Keratinocyte (primary cell): ENCODE data around the gene FCMR. TPM values are rescaled to one million over a fixed set of nuclear protein-coding genes. Genes with fewer than 3 reads are reported as not detected.
A peak's percentile ranks its signal among the peaks of the same experiment; 100 is the strongest.

Source experiments
- DNase-seq: peaks from one replicate; pipeline ENCODE4 v3.0.0-alpha.2; 2011; ENCODE audit warnings: low read depth, missing footprints, low spot score
- FAIRE-seq: peaks from 2 replicates; lab custom pipeline; 2011; peaks lifted over from hg19 to GRCh38; lab: Jason Lieb, UNC
- H2AFZ ChIP-seq: 2 replicates; pipeline ENCODE4 v1.6.0; 2012; ENCODE audit warnings: low read length, control low read depth, inconsistent platforms; ENCODE audit not compliant: control insufficient read depth
- H3K27ac ChIP-seq: 2 replicates; pipeline ENCODE4 v1.5.1; 2011; ENCODE audit warnings: low read length; ENCODE audit not compliant: control insufficient read depth, insufficient read depth
- H3K27me3 ChIP-seq: 3 replicates; pipeline ENCODE4 v1.6.0; 2011; ENCODE audit warnings: low read length; ENCODE audit not compliant: control insufficient read depth, insufficient read depth; ENCODE audit errors: extremely low read depth
- H3K36me3 ChIP-seq, 2 experiments: 2 replicates in 1 of 2; 3 replicates in 1 of 2; pipeline ENCODE4 v1.5.1; 2011; ENCODE audit warnings: low read length in 2 of 2, mild to moderate bottlenecking in 1 of 2; ENCODE audit not compliant: control insufficient read depth in 2 of 2, insufficient read depth in 2 of 2; ENCODE audit errors: extremely low read depth in 1 of 2
- H3K4me1 ChIP-seq: 3 replicates; pipeline ENCODE4 v1.5.1; 2011; ENCODE audit warnings: low read length; ENCODE audit not compliant: control insufficient read depth, insufficient read depth; ENCODE audit errors: extremely low read depth
- H3K4me2 ChIP-seq: 3 replicates; pipeline ENCODE4 v1.6.0; 2011; ENCODE audit warnings: low read depth, low read length; ENCODE audit not compliant: control insufficient read depth, insufficient read depth; ENCODE audit errors: extremely low read depth
- H3K4me3 ChIP-seq, 3 experiments: fragments of 200-600 bp in 1 of 3; sonication (generic) in 1 of 3; 2 replicates in 2 of 3; 3 replicates in 1 of 3; pipeline ENCODE4 v1.5.1; 2011 to 2016; ENCODE audit warnings: low read length in 3 of 3, mild to moderate bottlenecking in 3 of 3, control low read depth in 2 of 3, inconsistent platforms in 1 of 3, low read depth in 1 of 3, mixed read lengths in 1 of 3, mixed run types in 1 of 3, moderate library complexity in 1 of 3; ENCODE audit not compliant: control insufficient read depth in 2 of 3, insufficient read depth in 2 of 3; ENCODE audit errors: extremely low read depth in 1 of 3
- H3K79me2 ChIP-seq: 2 replicates; pipeline ENCODE4 v1.6.0; 2012; ENCODE audit warnings: low read length; ENCODE audit not compliant: control insufficient read depth, insufficient read depth
- H3K9ac ChIP-seq: 3 replicates; pipeline ENCODE4 v1.6.0; 2011; ENCODE audit warnings: low read length; ENCODE audit not compliant: control insufficient read depth, insufficient read depth; ENCODE audit errors: extremely low read depth
- H3K9me1 ChIP-seq: 3 replicates; pipeline ENCODE4 v1.6.0; 2011; ENCODE audit warnings: low read length; ENCODE audit not compliant: control insufficient read depth, insufficient read depth; ENCODE audit errors: extremely low read depth
- H3K9me3 ChIP-seq: 2 replicates; pipeline ENCODE4 v1.5.1; 2012; ENCODE audit warnings: low read depth, low read length; ENCODE audit not compliant: control insufficient read depth
- H4K20me1 ChIP-seq: 3 replicates; pipeline ENCODE4 v1.6.0; 2011; ENCODE audit warnings: low read length; ENCODE audit not compliant: control insufficient read depth, insufficient read depth; ENCODE audit errors: extremely low read depth
- CTCF ChIP-seq, 3 experiments: IDR thresholded peaks in 1 of 3; conservative IDR thresholded peaks in 1 of 3; optimal IDR thresholded peaks in 1 of 3; 2 replicates in 2 of 3; 3 replicates in 1 of 3; pipeline versions ENCODE3 to v1.5.1; 2011; ENCODE audit warnings: low read length in 3 of 3, mild to moderate bottlenecking in 3 of 3, moderate library complexity in 2 of 3, control low read depth in 1 of 3, inconsistent platforms in 1 of 3; ENCODE audit not compliant: insufficient read depth in 2 of 3; ENCODE audit errors: extremely low read depth in 1 of 3
- EZH2 ChIP-seq: IDR thresholded peaks from one replicate; pipeline ENCODE4 v1.6.1; 2012; ENCODE audit warnings: inconsistent platforms, mild to moderate bottlenecking, low read length, moderate library complexity
- dilution Hi-C: fragments of 300-500 bp; cut with MboI; formaldehyde crosslinking; loops from one replicate; pipeline ENCODE4 v1.7.0; 2020; ENCODE audit warnings: low sequenced_read_pairs; ENCODE audit not compliant: extremely low pct_ligation_motif_present
- polyA plus RNA-seq, 5 experiments: library from polyadenylated mRNA; depleted of rRNA in 3 of 5; stranded (reverse) in 3 of 5; stranded (forward) in 1 of 5; unstranded in 1 of 5; fragments of >200 nt; gene quantifications; 1 replicate in 1 of 5; 2 replicates in 3 of 5; 3 replicates in 1 of 5; pipeline versions ENCODE4 v1.2.1 to v1.2.3, GENCODE V29; 2011 to 2012; ENCODE audit warnings: missing spikeins in 2 of 5, low read depth in 1 of 5, low replicate concordance in 1 of 5

The FCMR gene
- polyA plus RNA-seq, 1 donor (not counting 4 experiments of a cell fraction or from before 2014, with no cell fraction given) = 1.8 TPM

GRCh38 chr1:206880314-206880713 lies 41.4 kb downstream of the FCMR start:
- Histone ChIP-seq H3K36me3 (no peaks in the 10 kb centered on the region), H3K27me3 (no peaks in the 10 kb centered on the region), H3K79me2 (no peaks in the 10 kb centered on the region), H3K9ac (no peak overlapping the region), H3K4me2 (no peak overlapping the region), H2AFZ (no peak overlapping the region), H4K20me1 (no peaks in the 10 kb centered on the region), H3K4me1 (peaks cover 8% of the 10 kb centered on the region), H3K9me1 (no peaks in the 10 kb centered on the region), H3K27ac (no peak overlapping the region), H3K4me3 (no peak overlapping the region), H3K9me3 (peaks cover 4% of the 10 kb centered on the region)
- FAIRE-seq = no peak
- dilution Hi-C loops = no loop called here
- DNase-seq = no peak
- no peak for TF ChIP-seq EZH2
- TF ChIP-seq CTCF (optimal IDR thresholded peaks at IDR 0.05 in 1 of 3, IDR thresholded peaks at IDR 0.05 in 1 of 3, conservative IDR thresholded peaks at IDR 0.05 in 1 of 3; ENCODE audit: extremely low read depth in 1 of 3, insufficient read depth in 2 of 3, low read length in 3 of 3) = no peak

DNA sequence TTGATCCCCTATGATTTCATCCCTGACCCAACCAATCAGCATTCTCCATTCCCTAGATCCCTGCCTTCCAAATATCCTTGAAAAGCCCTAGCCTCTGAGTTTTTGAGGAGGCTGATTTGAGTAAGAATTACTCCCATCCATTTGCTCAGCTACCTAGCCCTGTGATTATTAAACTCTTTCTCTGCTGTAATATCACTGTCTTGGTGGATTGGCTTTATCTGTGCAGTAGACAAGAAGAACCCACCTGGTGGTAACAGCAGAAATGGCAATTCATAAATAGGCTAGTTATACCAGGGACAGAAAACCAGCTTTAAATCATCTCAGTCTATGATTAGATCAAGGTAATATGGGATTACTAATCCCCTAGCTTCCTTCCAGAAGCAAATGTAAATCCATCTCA lies 43.3 kb downstream of the FCMR start:
- FAIRE-seq (no peak), DNase-seq (no peak)
- Histone ChIP-seq H3K27me3 (no peaks in the 10 kb centered on the region), H3K9me1 (no peaks in the 10 kb centered on the region), H3K4me2 (no peak overlapping the region), H2AFZ (no peak overlapping the region), H3K27ac (no peak overlapping the region), H3K79me2 (no peaks in the 10 kb centered on the region), H3K4me1 (peaks cover 10% of the 10 kb centered on the region), H3K9ac (no peak overlapping the region), H4K20me1 (no peaks in the 10 kb centered on the region), H3K36me3 (no peaks in the 10 kb centered on the region), H3K9me3 (peaks cover 4% of the 10 kb centered on the region), H3K4me3 (no peak overlapping the region)
- dilution Hi-C loops = no loop called here
- TF ChIP-seq CTCF (optimal IDR thresholded peaks at IDR 0.05 in 1 of 3, IDR thresholded peaks at IDR 0.05 in 1 of 3, conservative IDR thresholded peaks at IDR 0.05 in 1 of 3; ENCODE audit: extremely low read depth in 1 of 3, insufficient read depth in 2 of 3, low read length in 3 of 3) (peak in 1 of 3 experiments; percentile 22), EZH2 (no peak)
